ENCODE measurements around the gene STX5. TPM values are rescaled to one million over a fixed set of nuclear protein-coding genes. Genes with fewer than 3 reads are reported as not detected.

The STX5 gene
- total and polyA plus RNA-seq, 9 of the 15 experiments (the other 6 are each of a cell fraction or from before 2014, with no cell fraction given), result 2.8 to 28.6 (median 23.7) TPM

DNA sequence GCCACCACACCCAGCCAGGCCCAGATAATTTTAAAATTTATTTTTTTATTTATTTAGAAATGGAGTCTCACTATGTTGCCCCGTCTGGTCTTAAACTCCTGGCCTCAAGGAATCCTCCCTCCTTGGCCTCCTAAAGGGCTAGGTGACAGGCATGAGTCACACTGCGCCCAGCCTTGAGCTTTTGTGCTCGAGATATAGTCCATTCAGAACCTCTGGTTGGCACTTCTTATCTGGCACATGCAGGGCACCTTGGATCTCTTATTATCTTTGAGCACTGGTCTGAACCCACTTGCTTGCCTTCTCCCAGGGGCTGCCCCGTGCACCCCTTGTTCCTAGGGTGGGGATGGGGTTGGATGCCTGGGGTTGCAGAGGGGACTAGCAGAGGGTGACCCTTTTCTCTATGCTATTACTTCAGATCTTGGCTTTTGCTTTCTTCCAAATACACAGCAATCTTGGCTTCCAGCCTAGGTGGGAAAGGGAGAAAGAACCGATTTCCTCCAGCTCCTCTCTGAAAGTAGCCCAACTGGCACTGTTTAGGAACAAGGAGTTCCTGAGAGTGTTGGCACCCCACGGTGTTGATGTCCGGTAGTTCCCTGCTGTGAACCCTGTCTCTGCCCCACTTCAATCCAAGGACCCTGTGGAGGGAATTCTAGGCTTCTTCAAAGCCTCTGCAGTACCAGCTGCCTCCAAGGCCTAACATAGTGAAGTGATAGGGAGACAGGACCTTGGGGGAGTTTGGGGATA is 47.6 kb upstream of the STX5 start:
- Histone ChIP-seq H3K79me2 (ENCODE audit: control insufficient read depth, insufficient read depth, low read length) (peaks cover 90% of the 10 kb centered on the region), H3K27ac (ENCODE audit: extremely low read depth, low read depth, low read length) (peak overlapping the region; percentile 95; the same call in 2 of the 3 replicates), H3K9ac (ENCODE audit: insufficient read depth in 1 of 2, low read depth in 2 of 2, low read length in 2 of 2) (peak overlapping the region; percentile 100; a peak in 3 of 4 replicates), H3K9me3 (replicated peaks; ENCODE audit: control insufficient read depth, insufficient read depth, low read depth, low read length) (no peaks in the 10 kb centered on the region), H4K20me1 (replicated peaks; ENCODE audit: control insufficient read depth, insufficient read depth, low read length) (peaks cover 29% of the 10 kb centered on the region), H3K27me3 (ENCODE audit: control insufficient read depth in 2 of 2, insufficient read depth in 2 of 2, low read length in 2 of 2) (no peaks in the 10 kb centered on the region), H3K36me3 (ENCODE audit: control insufficient read depth, insufficient read depth, low read length) (peaks cover 83% of the 10 kb centered on the region), H2AFZ (ENCODE audit: low read depth, low read length) (no peak overlapping the region), H3K9me1 (ENCODE audit: control insufficient read depth, insufficient read depth, low read length) (peaks cover 2% of the 10 kb centered on the region), H3K4me2 (ENCODE audit: insufficient read depth, low read length) (peak overlapping the region; percentile 100), H3K4me1 (replicated peaks in 1 of 2; ENCODE audit: control insufficient read depth in 2 of 2, insufficient read depth in 2 of 2, low read length in 2 of 2) (peaks cover 48% of the 10 kb centered on the region in 2 experiments), H3K4me3 (peak overlapping the region; percentile 56; the same call in 1 of the 2 replicates)
- intact Hi-C loops (cut with micrococcal nuclease) (no loop called here), in situ Hi-C loops (cut with MboI) (no loop called here)
- 74% methylated on average over 6 of the region's 7 CpGs for WGBS (ENCODE audit: insufficient coverage, low coverage, missing lambda C conversion rate)
- no peak for DNase-seq (ENCODE audit: extremely low read depth in 1 of 4, low spot score in 3 of 4)
- ATAC-seq, result no peak
- ChIA-PET POLR2A (interaction anchor here (0.7 to 13.1 kb wide), 11 partner anchors 10 to 126 kb away, joined by 3 to 180 read pairs (median 6); partner anchors contain the start of genes TMEM179B, WDR74 and ZBTB3), CTCF (ENCODE audit: low intra/inter-chr PET ratio) (no interaction called here)
- no peak for FAIRE-seq
- no TSS peak for BruUV-seq (replicated peaks)
- TF ChIP-seq RBM25 (IDR thresholded peaks at IDR 0.05; ENCODE audit: low read depth, low read length, severe bottlenecking) (peak; percentile 66), NFXL1 (CRISPR knock-in tag; IDR thresholded peaks at IDR 0.05) (no peak), ZNF121 (CRISPR knock-in tag; conservative IDR thresholded peaks at IDR 0.05) (peak; percentile 96), KDM1A (IDR thresholded peaks at IDR 0.05) (0 out of 4 replicates have a peak, but pooled peaks of 1 of the 2 experiments have one; percentile 29), NFYB (IDR thresholded peaks at IDR 0.05; ENCODE audit: extremely low read depth, insufficient read length) (no peak)

Data from K562 (cell line).